ENCODE data around the gene PTX4. TPM values are rescaled to one million over a fixed set of nuclear protein-coding genes. Genes with fewer than 3 reads are reported as not detected.

The PTX4 gene
- total RNA-seq, 4 donors from 2014 or later = 0.40 TPM; not detected in 3

- ATAC-seq = peak; percentile 2
- Histone ChIP-seq H3K27ac (peak overlapping the region in 3 of 4 donors; percentile 94 to 98 (median 94)), H3K4me3 (peak overlapping the region; percentile 81 to 99)
Measured at GRCh38 chr16:1474082-1474795, 14.5 kb downstream of the PTX4 start.

GRCh38 chr16:1472974-1473373 lies 15.8 kb downstream of the PTX4 start:
- H3K27ac ChIP-seq = no peak overlapping the region
- no peak for ATAC-seq
- no peaks in the 10 kb centered on the region for H3K27me3 ChIP-seq
- H3K4me3 ChIP-seq = no peak overlapping the region
- WGBS, 2 donors (ENCODE audit: low coverage in 1 of 2) = 39 to 69% methylated on average over 3 of the region's 3 CpGs
- no peaks in the 10 kb centered on the region for H3K36me3 ChIP-seq
- no peak for TF ChIP-seq EP300 (IDR thresholded peaks at IDR 0.05)
- no peak for TF ChIP-seq POLR2AphosphoS5 (IDR thresholded peaks at IDR 0.05)
- no peak for TF ChIP-seq CTCF (IDR thresholded peaks at IDR 0.05)
- no peaks in the 10 kb centered on the region for H3K9me3 ChIP-seq
- H3K4me1 ChIP-seq = peaks cover 0 to 56% (median 16%) of the 10 kb centered on the region in 3 donors

More at GRCh38 chr16:1474082-1474795, 14.5 kb downstream of the PTX4 start:
- Histone ChIP-seq H3K36me3 (no peaks in the 10 kb centered on the region), H3K27me3 (no peaks in the 10 kb centered on the region), H3K4me1 (peaks cover 0 to 56% (median 16%) of the 10 kb centered on the region in 3 donors), H3K9me3 (no peaks in the 10 kb centered on the region)
- 13 to 31% methylated on average over 8 to 13 of the region's 57 CpGs for WGBS, 2 donors (ENCODE audit: low coverage in 1 of 2)
- TF ChIP-seq POLR2A (IDR thresholded peaks at IDR 0.05) (no peak), CTCF (IDR thresholded peaks at IDR 0.05) (no peak), EP300 (IDR thresholded peaks at IDR 0.05) (no peak), POLR2AphosphoS5 (IDR thresholded peaks at IDR 0.05) (no peak)

- TF ChIP-seq CTCF (IDR thresholded peaks at IDR 0.05) = no peak
- TF ChIP-seq POLR2AphosphoS5 (IDR thresholded peaks at IDR 0.05) = no peak
- no peak for TF ChIP-seq EP300 (IDR thresholded peaks at IDR 0.05)
- no peak for TF ChIP-seq POLR2A (IDR thresholded peaks at IDR 0.05)
- H3K27ac ChIP-seq = no peak overlapping the region
- no peak for ATAC-seq
Measured at GRCh38 chr16:1471569-1472194, 17.1 kb downstream of the PTX4 start.

GRCh38 chr16:1470481-1471251 lies 18.1 kb downstream of the PTX4 start:
- ATAC-seq = no peak
- H3K27me3 ChIP-seq = no peaks in the 10 kb centered on the region

More at GRCh38 chr16:1471569-1472194, 17.1 kb downstream of the PTX4 start:
- 85 to 96% methylated on average over 3 to 5 of the region's 26 CpGs for WGBS, 2 donors (ENCODE audit: low coverage in 1 of 2)
- no peaks in the 10 kb centered on the region for H3K27me3 ChIP-seq
- peaks cover 0 to 60% (median 16%) of the 10 kb centered on the region in 3 donors for H3K4me1 ChIP-seq
- no peak overlapping the region for H3K4me3 ChIP-seq
- no peaks in the 10 kb centered on the region for H3K36me3 ChIP-seq
- no peaks in the 10 kb centered on the region for H3K9me3 ChIP-seq

More at GRCh38 chr16:1470481-1471251, 18.1 kb downstream of the PTX4 start:
- Histone ChIP-seq H3K27ac (peak overlapping the region in 1 of 4 donors; percentile 3), H3K4me1 (peaks cover 0 to 56% (median 14%) of the 10 kb centered on the region in 3 donors), H3K36me3 (peaks cover 0 to 5% of the 10 kb centered on the region in 2 donors), H3K4me3 (no peak overlapping the region), H3K9me3 (no peaks in the 10 kb centered on the region)
- TF ChIP-seq EP300 (IDR thresholded peaks at IDR 0.05) (no peak), POLR2A (IDR thresholded peaks at IDR 0.05) (no peak), CTCF (IDR thresholded peaks at IDR 0.05) (no peak), POLR2AphosphoS5 (IDR thresholded peaks at IDR 0.05) (no peak)
- 40% methylated on average over 1 of the region's 14 CpGs; no CpG with 5 or more reads in 1 of the 2 donors for WGBS, 2 donors (ENCODE audit: low coverage in 1 of 2)

Data from gastroesophageal sphincter (tissue), 4 donors.